ENCODE data around the gene EVL. TPM values are rescaled to one million over a fixed set of nuclear protein-coding genes. Genes with fewer than 3 reads are reported as not detected.
"Not testable (repeated sequence)": the region's sequence is repeated elsewhere in the genome, so short reads cannot be mapped to it uniquely, and the experiment has no call there.

EVL gene
- total and polyA plus RNA-seq, 2 experiments from 2014 or later, result 65.3 to 116 TPM

- Histone ChIP-seq H3K27ac (no peak overlapping the region), H3K9me3 (ENCODE audit: low read depth) (no peaks in the 10 kb centered on the region), H3K27me3 (no peaks in the 10 kb centered on the region), H3K4me1 (ENCODE audit: low read depth) (peaks cover 26% of the 10 kb centered on the region), H3K36me3 (no peaks in the 10 kb centered on the region), H3K4me3 (no peak overlapping the region)
- TF ChIP-seq CTCF (IDR thresholded peaks at IDR 0.05; ENCODE audit: low read depth, low read length), result no peak
- no peak for DNase-seq (ENCODE audit: low read depth in 1 of 2, low spot score in 1 of 2)
Observed at GRCh38 chr14:100063314-100063941, 1.8 kb upstream of the EVL start.

- not testable (repeated sequence) for H3K4me3 ChIP-seq
Observed at GRCh38 chr14:100064335-100065092, 708 bp upstream of the EVL start.

GRCh38 chr14:100065942-100066574, 836 bp downstream of the EVL start:
- Histone ChIP-seq H3K4me1 (ENCODE audit: low read depth) (peaks cover 26% of the 10 kb centered on the region), H3K27me3 (no peaks in the 10 kb centered on the region), H3K4me3 (no peak overlapping the region), H3K9me3 (ENCODE audit: low read depth) (no peaks in the 10 kb centered on the region), H3K27ac (peak overlapping the region; percentile 71), H3K36me3 (no peaks in the 10 kb centered on the region)
- no peak for TF ChIP-seq CTCF (IDR thresholded peaks at IDR 0.05; ENCODE audit: low read depth, low read length)
- peak; percentile 26 to 35 for DNase-seq (ENCODE audit: low read depth in 1 of 2, low spot score in 1 of 2)

More at GRCh38 chr14:100064335-100065092, 708 bp upstream of the EVL start:
- H3K9me3 ChIP-seq (ENCODE audit: low read depth); DNase-seq (ENCODE audit: low read depth in 1 of 2, low spot score in 1 of 2); H3K27me3 ChIP-seq; H3K36me3 ChIP-seq: not testable (repeated sequence)
- peak overlapping the region; percentile 71 for H3K27ac ChIP-seq
- H3K4me1 ChIP-seq (ENCODE audit: low read depth), result peaks cover 26% of the 10 kb centered on the region

- Histone ChIP-seq H3K36me3 (no peaks in the 10 kb centered on the region), H3K27ac (no peak overlapping the region), H3K4me1 (ENCODE audit: low read depth) (peaks cover 26% of the 10 kb centered on the region), H3K9me3 (ENCODE audit: low read depth) (no peaks in the 10 kb centered on the region), H3K27me3 (no peaks in the 10 kb centered on the region), H3K4me3 (no peak overlapping the region)
- TF ChIP-seq CTCF (IDR thresholded peaks at IDR 0.05; ENCODE audit: low read depth, low read length), result no peak
- no peak for DNase-seq (ENCODE audit: low read depth in 1 of 2, low spot score in 1 of 2)
Observed at GRCh38 chr14:100066962-100067361, 1.7 kb downstream of the EVL start.

- H3K9me3 ChIP-seq (ENCODE audit: low read depth), result no peaks in the 10 kb centered on the region
Observed at GRCh38 chr14:100067481-100067880, 2.3 kb downstream of the EVL start.

More at GRCh38 chr14:100067481-100067880, 2.3 kb downstream of the EVL start:
- no peak overlapping the region for H3K27ac ChIP-seq
- peaks cover 26% of the 10 kb centered on the region for H3K4me1 ChIP-seq (ENCODE audit: low read depth)
- H3K4me3 ChIP-seq, result no peak overlapping the region
- no peaks in the 10 kb centered on the region for H3K27me3 ChIP-seq
- DNase-seq (ENCODE audit: low read depth in 1 of 2, low spot score in 1 of 2), result no peak
- TF ChIP-seq CTCF (IDR thresholded peaks at IDR 0.05; ENCODE audit: low read depth, low read length), result no peak
- no peaks in the 10 kb centered on the region for H3K36me3 ChIP-seq

Measured in cardiac muscle cell (in vitro differentiated cells and primary cell).